Activated CD4-positive, CD25-positive, alpha-beta regulatory T cell (primary cell): ENCODE data around the gene ARL1.
A peak's percentile ranks its signal among the peaks of the same experiment; 100 is the strongest.
"Not testable (repeated sequence)": the region's sequence is repeated elsewhere in the genome, so short reads cannot be mapped to it uniquely, and the experiment has no call there.

Experiments
- DNase-seq, 4 experiments: peaks; one replicate each; lab custom pipeline; 2025; lab: John Stamatoyannopoulos, UW

ARL1 gene

DNA sequence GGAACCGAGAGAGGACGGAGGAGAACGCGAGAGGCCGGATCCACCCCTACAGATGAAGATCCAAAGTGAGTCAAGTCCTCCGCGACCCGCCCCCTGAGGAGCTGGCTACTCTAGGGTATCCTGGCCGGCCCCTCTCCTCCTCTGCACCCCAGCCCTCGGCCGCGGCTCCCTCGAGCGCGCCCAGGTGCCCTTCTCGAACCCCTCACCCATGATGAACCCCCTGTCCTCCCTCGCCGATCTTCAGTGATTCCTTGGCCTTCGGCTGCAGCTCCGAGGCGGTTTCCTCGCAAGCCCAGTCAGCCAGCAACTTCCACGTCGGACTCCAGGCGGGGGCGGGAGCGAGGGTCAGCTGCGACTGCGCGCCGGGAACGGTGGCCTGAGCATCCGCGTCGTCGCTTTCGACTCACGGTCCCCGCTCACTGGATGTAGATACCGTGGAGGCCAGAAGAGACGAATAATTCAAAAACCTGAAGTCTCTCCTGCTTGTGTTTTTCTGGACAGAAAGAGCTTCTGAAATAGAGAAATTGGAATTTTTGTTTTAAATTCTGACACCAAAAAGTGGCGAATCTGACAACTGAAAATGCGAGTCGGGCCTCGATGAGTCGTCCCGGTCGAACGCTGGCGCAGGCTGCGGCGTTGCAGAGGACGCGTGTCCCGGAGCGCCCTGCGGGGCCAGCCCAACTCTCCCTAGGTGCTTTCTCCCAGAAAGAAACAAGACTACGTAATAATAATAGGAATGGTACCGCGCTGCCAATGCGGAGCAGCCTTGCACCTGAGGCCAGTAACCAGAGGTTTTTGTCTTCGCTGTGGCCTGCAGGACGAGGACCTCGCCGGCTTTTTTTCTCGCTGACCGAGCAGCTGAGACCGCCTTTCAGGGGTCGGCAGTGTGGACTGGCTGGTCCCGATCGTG lies at the start of gene ARL1:
Gene ARL1, minus strand, starts transcription at position 337 of the 910 bp plus-strand sequence. Its CDS starts 127 bp downstream, at position 210.
- peak; percentile 48 to 69 (median 52) for DNase-seq

DNA sequence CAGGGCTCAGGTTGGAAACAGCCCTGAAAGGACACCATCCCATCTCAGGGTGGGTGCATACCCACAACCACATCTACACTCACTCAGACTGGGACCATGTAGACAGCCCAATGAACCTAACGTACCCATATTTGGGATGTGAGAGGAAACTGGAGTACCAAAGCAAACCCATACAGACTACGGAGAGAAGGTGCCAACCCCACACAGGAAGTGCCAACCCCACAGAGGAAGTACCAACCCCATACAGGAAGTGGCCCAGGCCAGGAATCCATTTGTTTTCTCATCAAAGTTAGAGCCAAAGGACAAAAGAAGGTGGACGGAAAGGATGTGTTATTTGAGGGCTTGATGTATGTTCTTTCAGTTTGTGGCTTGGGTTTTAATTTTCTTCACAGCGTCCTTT lies 48.1 kb upstream of the ARL1 start:
- DNase-seq, result no peak

DNA sequence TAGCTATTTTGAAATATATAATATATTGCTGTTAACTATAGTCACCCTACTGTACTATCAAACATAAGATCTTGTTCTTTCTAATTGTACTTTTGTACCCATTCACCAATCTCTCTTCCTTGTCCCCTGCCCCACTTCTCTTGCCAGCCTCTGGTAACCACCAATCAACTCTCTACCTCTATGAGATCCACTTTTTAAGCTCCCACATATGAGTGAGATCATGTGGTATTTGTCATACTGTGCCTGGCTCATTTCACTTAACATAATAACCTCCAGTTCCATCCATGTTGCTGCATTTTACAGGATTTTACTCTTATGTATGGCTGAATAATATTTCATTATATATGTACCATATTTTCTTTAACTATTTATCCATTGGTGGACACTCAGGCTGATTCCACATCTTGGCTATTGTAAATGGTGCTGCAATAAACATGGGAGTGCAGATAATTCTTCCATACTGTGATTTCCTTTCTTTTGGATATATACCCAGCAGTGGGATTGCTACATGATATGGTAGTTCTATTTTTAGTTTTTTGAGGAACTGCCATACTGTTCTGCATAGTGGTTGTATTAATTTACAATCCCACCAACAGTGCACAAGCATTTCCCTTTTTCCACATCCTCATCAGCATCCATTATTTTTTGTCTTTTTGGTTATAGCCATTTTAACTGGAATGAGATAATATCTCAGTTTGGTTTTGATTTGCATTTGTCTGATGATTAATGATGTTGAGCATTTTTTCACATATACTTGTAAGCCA lies 34.1 kb upstream of the ARL1 start:
- DNase-seq, result no peak

DNA sequence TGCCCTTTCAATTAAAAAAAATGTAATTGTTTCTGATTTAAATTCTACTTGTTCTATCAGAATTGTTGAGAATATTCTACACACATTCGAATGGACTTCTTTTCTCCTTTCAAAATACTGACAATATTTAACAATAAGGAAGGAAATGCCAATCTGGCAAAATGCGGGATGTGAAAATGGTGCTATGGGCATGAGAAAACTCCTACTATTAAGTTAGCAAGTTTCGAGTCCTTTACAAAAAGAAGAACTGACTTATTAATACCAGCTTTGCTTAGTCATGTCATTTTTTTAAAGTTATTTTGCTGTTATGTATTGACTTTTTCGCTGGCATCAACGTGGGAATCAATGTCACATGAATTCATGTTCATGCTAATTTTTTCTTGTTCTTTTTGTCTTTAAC lies 31.7 kb upstream of the ARL1 start:
- no peak for DNase-seq

DNA sequence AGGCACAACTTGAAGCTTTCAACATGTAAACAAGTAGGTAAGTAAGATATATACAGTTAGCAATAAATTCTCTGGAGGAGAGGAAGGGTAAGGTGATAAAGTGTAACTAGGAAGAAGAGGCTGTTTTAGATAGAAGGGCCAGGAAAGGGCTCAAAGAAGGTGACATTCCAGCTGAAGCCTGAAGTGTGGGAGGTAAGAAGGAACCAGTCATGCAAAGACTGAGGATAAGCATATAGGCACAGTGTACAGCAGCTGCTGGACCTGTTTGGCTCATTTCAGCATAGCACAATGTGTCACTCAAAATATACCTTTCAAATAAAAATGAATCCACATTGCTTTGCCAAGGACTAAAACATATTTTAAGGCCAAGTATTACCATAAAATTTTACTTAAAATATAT lies 28.6 kb upstream of the ARL1 start:
- no peak for DNase-seq

DNA sequence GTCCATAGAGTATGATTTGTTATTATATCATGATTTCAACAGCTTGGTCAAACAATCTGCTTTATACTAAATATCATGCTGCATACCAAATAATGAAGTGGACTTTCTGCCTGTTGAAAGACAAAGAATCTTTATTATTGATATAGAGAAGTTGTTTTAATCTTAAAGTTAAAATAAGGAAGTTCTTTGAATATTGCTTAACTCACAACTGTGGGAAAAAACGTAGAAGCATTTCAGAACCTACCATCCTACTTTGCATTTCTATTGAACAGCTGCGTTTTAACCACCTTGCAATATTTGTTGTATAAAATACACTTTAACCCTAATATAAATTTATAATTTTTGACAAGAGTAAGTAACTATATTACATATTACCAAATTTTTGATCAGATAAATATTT lies 22.9 kb upstream of the ARL1 start:
- no peak for DNase-seq

DNA sequence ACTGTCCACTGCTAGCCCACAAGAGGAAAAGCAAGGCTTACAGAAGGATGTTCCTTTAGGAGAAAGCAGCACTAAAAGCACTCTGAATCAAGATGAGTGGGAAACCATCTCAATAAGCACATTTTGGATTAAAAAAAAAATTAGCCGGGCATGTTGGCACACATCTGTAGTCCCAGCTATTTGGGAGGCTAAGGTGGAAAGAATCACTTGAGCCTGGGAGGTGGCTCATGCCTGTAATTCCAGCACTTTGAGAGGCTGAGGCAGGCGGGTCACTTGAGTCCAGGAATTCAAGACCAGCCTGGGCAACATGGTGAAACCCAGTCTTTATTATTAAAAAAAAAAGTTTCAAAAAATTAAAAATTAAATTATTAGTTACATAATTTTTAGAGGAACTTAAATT lies 17.0 kb upstream of the ARL1 start:
- DNase-seq, result no peak

DNA sequence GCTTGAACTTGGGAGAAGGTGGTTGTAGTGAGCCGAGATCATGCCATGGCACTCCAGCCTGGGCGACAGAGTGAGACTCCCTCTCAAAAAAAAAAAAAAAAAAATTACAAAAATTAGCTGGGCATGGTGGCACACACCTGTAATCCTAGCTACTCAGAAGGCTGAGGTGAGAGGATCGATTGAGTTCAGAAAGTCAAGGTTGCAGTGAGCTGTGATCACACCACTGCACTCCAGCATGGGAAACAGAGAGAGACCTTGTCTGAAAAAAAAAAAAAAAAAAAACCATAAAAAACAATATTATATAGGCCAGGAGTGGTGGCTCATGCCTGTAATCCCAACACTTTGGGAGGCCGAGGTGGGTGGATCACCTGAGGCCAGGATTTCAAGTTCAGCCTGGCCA lies 14.5 kb upstream of the ARL1 start:
- DNase-seq, result not testable (repeated sequence)

DNA sequence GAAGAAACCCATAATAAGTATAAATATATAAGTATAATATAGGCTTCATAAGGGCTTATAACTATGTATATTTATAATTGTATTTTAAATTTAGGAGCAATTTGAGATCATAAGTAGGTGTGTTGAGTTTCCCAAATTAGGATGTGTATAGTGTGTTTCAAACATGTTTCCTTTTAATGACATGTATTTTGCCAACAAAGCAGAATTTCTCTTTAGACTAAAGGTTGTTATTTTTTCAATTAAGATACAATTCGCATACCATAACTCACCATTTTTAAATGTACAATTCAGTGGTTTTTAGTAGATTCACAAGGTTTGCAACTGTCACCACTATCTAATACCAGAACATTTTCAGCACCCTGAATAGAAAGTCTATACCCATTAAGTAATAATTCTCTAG lies 7.7 kb upstream of the ARL1 start:
- no peak for DNase-seq

DNA sequence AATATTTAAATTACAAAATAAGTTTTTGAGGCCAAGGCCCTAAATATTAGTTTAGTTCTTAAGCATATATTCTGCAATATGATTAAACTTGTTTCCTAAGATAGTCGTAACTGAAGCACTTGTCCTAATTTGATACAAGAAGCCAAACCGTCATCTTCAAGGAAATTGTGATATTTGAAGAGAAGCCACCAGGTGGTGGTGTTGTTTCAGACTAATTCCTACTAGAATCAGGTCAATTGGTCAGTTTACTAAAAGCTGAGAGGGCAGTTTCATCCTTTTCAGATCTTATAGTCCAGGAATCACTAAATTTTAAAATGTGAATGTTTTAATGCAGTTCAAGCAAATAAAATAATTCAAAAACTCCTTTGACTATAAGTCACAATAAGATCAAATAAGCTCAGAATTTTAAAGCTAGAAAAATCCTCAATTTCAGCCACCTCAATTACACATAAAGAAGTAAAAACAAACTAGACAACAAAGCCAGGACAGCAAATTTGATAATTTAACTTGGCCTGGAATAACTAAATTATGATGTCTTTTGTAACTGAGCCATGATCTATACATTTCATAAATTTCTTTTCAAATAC lies 7.1 kb upstream of the ARL1 start:
- no peak for DNase-seq

DNA sequence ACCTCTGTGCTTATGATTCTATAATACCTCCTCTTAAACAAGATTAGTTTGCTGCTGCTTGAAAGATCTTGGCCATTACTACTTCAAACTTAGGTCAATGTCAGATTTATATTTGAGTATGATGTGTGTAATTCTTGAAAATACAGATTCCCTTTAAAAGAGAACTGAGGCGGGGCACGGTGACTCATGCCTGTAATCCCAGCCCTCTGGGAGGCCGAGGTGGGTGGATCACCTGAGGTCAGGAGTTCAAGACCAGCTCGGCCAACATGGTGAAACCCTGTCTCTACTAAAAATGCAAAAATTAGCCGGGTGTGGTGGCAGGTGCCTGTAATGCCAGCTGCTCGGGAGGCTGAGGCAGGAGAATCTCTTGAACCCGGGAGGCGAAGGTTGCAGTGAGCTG lies 2.6 kb upstream of the ARL1 start:
- not testable (repeated sequence) for DNase-seq

DNA sequence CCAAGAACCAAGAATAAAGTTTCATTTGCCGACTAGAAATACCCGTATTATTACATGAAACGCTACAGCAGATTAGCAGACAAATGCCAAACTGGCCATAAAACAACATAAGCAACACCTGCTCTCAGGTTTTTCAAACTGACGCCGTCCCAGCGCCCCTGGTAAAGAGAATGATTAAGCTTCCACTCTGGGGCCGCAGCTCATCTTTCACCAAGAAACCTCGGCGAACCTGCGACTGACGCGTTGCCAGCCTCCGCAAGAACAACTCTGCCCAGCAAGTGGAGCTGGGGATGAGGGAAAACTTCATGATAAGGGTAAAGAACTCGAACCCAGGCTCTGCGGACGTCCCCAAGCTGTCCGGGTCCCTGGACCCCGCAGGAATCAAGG lies 530 bp downstream of the ARL1 start:
- peak in 2 of 4 experiments; percentile 4 to 6 for DNase-seq

DNA sequence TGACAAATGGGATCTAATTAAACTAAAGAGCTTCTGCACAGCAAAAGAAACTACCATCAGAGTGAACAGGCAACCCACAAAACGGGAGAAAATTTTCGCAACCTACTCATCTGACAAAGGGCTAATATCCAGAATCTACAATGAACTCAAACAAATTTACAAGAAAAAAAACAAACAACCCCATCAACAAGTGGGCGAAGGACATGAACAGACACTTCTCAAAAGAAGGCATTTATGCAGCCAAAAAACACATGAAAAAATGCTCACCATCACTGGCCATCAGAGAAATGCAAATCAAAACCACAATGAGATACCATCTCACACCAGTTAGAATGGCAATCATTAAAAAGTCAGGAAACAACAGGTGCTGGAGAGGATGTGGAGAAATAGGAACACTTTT lies 16.4 kb downstream of the ARL1 start:
- not testable (repeated sequence) for DNase-seq

DNA sequence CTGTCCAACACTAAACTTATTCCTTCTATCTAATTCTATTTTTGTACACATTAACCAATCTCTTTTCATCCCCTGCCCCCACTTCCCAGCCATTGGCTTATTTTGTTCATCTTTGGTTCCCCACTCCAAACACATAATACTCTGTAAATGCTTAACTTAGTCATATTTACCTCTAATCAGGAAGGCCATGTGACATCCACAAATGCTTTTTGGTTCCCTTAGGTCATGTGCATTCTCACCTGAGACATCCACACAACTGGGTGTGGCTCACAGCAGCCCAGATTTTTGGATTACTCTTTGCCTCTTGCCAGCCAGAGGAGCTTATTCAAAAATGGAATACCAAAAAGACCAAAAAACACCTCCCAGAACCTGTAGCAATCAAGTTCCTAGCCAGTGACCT lies 28.4 kb downstream of the ARL1 start:
- DNase-seq, result no peak

DNA sequence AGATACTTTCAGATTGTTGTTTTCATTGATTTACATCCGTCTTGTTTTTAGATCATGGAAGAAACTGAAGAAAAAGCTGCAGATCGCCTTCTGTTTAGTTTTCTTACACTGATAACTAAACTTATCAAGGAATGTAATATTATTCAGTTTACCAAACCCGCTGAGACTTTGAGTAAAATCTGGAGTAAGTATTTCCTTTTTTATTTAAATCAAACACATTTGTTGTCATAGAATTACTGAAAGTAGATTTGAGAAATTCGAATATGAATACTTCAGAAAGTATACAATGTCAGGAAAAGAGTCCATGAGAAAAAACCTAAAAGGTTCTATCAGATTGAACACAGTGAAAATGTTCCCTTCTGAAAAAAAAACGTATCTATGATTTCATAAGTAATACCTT lies 32.0 kb downstream of the ARL1 start:
- DNase-seq, result no peak

DNA sequence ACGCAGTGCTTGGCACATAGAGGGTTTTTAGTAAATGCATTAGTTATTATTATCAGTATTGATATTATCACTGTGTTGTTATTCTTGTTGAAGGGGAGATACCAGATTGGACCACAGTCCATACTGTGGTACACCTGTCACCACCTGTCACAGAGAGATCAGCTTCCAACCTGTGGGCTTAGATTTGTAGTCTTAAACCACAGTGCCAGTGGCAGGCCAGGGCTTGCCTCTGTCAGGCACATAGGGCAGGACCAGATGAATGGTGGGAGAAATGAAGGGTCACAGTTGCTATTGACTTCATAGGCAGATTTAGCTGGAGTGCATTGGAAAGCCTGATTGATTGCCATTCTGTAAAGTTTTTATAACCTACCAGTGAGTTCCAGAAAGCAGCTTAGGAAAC lies 35.1 kb downstream of the ARL1 start:
- DNase-seq, result no peak

DNA sequence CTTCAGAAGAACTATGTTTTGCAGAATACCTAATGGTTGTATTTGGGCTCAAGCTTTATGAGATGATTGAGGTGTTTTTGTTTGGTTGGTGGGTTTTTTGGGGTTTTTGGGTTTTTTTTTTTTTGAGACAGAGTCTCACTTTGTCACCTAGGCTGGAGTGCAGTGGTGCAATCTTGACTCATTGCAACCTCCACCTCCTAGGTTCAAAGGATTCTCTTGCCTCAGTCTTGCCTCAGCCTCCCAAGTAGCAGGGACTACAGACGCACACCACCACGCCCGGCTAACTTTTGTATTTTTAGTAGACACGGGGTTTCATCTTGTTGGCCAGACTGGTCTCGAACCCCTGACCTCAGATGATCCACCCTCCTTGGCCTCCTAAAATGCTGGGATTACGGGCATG lies 39.6 kb downstream of the ARL1 start:
- no peak for DNase-seq

DNA sequence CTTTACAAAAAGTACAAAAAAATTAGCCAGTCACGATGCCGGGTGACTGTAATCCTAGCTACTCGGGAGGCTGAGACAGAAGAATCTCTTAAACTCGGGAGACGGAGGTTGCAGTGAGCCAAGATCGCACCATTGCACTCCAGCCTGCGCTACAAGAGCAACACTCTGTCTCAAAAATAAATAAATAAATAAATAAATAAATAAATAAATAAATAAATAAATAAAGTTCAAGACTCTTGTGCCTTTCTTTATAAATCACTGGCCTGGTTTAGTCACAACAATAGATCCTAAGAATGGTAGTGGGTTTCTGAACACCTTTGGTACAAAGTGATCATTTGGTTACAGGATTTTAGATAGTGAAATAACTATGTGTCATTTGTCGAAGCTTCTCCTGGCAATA lies 46.1 kb downstream of the ARL1 start:
- no peak for DNase-seq

DNA sequence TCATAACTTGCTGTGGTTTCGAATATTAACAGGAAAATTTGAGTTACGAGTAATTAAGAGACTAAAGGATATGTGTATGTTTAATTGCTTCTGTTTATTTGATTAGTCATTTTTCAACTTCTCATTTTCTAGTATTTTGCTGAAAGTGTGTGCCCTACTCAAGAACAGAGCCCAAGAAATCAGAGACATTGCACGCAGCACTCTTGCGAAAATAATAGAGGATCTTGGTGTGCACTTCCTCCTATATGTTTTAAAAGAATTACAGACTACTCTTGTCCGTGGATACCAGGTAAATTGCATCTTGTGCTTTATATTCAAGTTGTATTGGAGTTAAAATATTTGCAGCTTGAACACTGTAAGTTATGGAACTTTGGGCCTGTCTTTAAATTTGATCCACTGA lies 50.8 kb downstream of the ARL1 start:
- no peak for DNase-seq

DNA sequence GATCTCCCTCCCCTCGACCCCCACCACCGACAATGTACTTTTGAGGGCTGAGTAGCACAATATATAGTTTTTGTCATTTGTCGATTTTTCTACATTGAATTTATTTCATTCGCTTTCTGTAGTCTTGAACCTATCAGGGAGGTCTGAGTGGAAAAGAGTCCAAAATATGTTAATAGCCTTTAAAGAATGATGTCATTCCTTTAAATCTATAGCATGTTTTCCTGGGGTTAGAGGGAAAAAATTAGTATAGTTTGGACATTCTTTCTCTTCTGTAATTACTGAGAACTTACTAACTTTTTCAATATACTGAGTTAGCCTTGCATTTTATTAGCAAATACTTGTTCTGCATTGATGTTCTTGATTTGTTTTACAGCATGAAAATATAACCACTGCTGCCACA lies 55.9 kb downstream of the ARL1 start:
- no peak for DNase-seq

DNA sequence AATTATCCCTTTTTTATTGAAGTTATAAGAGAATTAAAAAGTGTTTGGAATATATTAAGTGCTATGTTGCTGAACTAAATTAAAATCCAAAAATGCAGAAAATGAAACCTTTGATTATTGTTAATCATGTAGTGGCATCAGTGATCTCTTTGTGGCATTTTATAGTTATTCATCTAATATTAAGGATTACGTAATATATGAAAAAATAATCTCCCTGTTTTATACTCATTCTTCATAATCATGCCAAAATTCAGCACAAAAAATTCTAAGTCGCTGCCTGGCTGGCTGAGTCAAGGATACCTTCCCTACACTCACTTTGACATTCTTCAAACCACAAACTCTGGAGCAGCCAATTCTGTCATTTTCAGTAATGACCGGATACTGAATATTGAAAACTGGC lies 63.7 kb downstream of the ARL1 start:
- DNase-seq, result no peak
